Muscle of arm (tissue), 12 donors: ENCODE data around the gene MOGAT3. TPM values are rescaled to one million over a fixed set of nuclear protein-coding genes. Genes with fewer than 3 reads are reported as not detected.
"Not testable (repeated sequence)": the region's sequence is repeated elsewhere in the genome, so short reads cannot be mapped to it uniquely, and the experiment has no call there.

ENCODE experiments used
- DNase-seq: peaks from one replicate; pipeline ENCODE4 v3.0.0-alpha.2; 2013
- polyA plus RNA-seq, 12 donors: library from polyadenylated mRNA; unstranded; fragments of 120-200 nt; gene quantifications; one replicate each; pipeline ENCODE4 v1.2.1, GENCODE V29; 2013; ENCODE audit not compliant: insufficient read length in 12 of 12

MOGAT3 gene
- polyA plus RNA-seq, 12 donors = 0.08 to 31.6 (median 0.15) TPM; not detected in 7

GRCh38 chr7:101205901-101206664 lies 5.2 kb upstream of the MOGAT3 start:
- no peak for DNase-seq

DNA sequence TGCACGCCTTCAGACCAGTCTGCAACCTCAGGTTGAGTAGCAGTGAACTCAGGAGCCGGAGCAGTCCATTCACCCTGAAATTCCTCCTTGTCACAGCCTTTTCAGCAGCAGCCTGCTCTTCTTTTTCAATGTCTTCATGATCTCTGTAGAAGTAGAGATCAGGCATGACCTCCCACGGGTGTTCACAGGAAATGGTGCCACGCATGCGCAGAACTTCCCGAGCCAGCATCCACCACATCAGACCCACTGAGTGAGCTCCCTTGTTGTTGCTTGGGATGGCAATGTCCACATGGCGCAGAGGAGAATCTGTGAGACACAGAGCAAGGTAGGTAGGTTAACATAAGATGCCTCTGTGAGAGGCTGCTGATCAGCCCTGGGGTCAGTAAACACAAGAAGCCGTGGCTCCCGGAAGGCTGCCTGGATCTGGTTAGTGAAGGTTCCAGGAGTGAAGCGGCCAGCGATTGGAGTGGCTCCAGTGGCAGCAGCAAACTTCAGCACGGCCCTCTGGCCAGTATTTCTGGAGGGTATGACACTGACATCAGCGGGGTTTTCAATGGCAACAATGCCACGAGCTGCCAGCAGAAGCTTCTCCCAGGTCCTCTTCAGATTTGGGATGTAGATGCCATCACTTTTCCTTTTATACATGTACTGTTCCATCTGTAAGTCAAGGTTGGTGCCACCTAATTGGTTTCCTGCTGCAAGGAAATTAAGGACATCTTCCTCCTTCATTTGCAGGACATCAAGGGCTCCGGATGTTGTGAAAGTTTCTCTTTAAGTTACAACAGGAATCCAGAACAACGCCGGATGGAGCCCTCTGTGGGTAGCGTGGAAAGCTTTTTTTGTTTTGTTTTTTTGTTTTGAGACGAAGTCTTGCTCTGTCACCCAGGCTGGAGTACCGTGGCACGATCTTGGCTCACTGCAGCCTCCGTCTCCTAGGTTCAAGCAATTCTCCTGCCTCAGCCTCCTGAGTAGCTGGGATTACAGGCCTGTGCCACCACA lies 3.2 kb upstream of the MOGAT3 start:
- not testable (repeated sequence) for DNase-seq

- DNase-seq = no peak
Measured at GRCh38 chr7:101202603-101202918, 1.7 kb upstream of the MOGAT3 start.

DNA sequence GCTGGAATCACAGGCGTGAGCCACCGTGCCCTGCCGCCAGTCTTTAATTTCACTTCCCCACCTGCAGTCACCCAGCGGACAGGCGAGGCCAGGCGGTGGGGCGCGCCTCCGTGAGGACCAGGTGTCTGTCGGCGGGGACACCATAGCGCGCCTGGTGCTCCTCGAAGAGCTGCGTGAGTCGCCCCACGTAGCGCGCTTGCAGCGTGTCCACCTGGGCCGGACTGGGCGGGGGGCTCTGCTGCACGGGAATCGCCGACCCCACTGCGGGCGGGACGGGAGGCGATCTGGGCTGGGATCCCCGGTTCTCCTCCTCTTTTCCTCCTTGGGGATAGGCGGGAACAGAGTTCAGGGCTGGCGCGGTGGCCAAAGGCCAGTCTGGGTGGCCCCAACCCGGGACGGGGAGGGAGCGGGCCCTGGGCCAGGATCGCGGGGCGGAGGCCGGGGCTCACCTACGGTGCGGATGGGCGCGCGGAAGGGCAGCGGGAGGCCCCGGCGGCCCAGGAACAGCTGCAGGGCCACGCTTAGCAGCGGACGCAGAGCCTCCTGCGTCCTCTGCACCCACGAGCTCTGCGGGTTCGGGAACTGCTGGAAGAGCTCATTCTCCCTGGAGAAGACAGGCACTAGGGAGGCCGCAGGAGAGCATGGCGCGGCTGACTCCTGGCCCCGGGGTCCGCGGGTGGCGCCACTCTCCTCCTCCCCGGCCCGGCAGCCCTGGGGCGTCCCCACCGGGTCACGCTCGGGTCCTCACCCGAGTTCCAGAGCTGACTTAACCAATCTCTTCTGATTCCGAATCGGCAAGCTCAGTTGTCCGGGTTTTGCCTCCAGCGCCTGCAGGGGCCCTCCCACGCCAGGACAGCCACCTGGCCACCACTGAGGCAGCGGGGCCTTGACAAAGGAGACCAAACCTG lies 1.1 kb upstream of the MOGAT3 start:
- no peak for DNase-seq

DNA sequence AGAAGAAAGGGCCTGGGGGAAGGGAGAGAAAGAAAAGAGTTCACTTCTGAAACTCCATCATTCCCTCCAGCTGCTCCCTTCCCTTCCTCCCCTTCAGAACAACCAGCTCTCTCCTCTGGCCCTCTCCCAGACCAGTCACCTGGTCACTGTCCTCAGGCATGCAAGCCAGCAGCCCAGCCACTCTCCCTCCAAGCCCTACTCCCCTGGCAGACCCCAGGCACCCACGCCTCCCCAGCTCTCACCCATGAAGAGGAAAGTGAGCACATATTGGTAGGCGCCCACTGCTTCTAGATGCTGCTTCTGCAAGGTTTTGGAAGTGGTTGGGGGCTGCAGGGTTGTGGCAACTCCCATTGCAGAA lies 353 bp downstream of the MOGAT3 start:
- no peak for DNase-seq

DNA sequence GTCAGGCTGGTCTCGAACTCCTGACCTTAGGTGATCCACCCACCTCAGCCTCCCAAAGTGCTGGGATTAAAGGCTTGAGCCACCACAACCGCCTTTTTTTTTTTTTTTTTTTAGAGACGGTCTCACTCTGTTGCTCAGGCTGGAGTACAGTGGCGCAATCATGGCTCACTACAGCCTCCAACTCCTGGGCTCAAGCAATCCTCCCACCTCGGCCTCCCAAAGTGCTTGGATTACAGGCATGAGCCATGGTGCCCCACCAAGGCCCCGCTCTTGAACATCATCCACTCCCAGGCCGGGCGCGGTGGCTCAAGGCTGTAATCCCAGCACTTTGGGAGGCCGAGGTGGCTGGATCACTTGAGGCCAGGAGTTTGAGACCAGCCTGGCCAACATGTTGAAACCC lies 1.3 kb downstream of the MOGAT3 start:
- not testable (repeated sequence) for DNase-seq

- DNase-seq = no peak
Measured at GRCh38 chr7:101198476-101198875, 2.4 kb downstream of the MOGAT3 start.

DNA sequence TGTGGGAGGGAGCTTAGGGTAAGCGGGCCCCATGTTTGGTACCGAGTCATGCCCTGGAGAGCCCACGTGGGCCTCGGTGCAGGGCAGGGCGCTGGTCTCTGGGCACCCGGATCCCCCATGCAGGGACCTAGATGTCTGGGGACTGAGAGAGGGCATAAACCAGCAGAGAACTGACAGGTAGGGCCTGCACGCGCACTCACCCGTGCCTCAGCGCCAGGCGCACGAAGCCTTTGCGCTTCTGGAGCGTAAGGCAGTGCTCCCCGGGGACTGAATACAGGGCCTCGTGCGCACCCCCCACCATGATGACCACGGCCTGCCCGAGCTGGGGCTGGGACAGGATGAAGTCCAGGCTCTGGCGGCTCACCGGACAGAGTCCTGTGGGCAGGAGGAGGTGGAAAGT lies 2.8 kb downstream of the MOGAT3 start:
- DNase-seq = no peak

GRCh38 chr7:101195884-101196283 lies 5.0 kb downstream of the MOGAT3 start:
- DNase-seq = no peak

GRCh38 chr7:101189109-101189508 lies 11.7 kb downstream of the MOGAT3 start:
- no peak for DNase-seq

DNA sequence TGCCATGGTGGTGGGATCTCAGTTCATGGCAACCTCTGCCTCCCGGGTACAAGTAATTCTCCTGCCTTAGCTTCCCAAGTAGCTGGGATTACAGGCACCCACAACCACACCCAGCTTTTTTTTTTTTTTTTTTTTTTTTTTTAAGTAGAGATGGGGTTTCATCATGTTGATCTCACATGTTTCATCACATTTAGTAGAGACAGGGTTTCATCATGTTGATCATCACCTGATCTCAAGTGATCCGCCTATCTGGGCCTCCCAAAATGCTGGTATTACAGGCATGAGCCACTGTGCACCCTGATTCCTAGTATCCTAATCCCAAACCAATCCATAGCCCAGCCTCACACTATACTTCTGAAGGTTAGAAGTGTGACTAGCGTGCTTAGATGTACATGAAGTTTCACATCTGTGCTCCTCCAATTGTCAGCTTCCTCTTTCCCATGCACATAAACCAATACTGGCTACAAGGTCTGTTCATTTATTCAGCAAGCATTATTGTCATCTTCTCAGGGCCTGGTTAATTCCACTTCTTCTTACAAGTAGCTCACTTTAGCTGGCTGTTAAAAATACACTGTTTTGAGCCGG lies 13.9 kb downstream of the MOGAT3 start:
- DNase-seq = no peak

GRCh38 chr7:101186194-101186593 lies 14.6 kb downstream of the MOGAT3 start:
- DNase-seq = no peak

GRCh38 chr7:101185258-101185839 lies 15.5 kb downstream of the MOGAT3 start:
- DNase-seq = no peak

- DNase-seq = no peak
Measured at GRCh38 chr7:101180130-101180755, 20.6 kb downstream of the MOGAT3 start, which contains the start of gene NAT16. Gene NAT16, minus strand, starts transcription at chr7:101180293. Its CDS starts 5,486 bp downstream, at chr7:101174807.

DNA sequence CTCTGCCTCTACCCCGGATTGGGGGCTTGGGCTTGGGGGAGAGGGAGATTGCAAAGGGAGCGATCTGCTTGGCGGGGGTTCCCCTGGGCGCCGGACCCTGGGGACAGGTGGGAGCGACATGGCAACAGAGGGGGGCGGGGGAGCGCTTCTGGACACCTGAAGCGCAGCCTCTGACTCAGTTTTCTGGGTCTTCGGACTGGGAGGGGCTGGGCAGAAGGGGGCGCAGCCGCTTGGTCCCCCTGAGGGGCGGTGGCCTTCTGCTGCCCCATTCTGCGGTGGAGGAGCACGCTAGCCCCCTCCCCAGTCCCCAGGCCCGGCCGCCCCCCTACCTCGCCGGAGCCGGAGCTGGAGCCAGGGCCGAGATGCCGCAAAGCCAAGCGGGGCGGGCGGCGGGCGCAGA lies 21.1 kb downstream of the MOGAT3 start:
- no peak for DNase-seq

- DNase-seq = no peak
Measured at GRCh38 chr7:101179117-101179516, 21.7 kb downstream of the MOGAT3 start.

DNA sequence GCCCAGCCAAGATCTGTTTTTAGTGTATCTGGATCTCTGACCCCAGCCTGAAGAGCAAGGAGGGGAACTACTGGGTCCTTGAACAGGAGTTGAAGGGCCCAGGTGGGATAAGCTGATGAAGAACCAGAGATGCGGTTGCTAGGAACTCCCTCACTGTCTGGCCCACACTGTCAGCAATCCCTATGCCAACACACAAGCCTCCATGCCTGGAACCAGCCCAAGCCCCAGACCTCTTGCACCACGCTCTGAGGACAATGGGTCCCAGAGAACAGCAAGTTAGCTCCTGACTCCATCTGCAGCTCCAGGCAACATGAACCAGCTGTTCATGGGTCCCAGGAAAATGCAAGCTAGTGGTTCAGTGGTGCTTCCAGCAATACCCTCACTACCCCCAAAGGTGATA lies 23.2 kb downstream of the MOGAT3 start:
- DNase-seq = no peak

DNA sequence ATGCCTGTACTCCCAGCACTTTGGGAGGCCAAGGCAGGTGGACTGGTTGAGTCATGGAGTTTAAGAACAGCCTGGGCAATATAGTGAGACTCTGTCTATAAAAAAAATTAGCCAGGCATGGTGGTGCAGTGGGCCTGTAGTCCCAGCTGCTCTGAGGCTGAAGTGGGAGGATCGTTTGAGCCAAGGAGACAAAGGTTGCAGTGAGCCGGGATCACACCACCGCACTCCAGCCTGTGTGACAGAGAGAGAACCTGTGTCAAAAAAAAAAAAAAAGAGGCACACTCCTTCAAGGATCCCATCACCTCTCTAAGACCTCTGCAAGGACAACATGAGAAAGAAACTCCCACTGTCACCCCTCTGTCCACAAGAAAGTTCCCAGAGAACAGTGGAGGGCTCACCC lies 25.2 kb downstream of the MOGAT3 start:
- DNase-seq = no peak

DNA sequence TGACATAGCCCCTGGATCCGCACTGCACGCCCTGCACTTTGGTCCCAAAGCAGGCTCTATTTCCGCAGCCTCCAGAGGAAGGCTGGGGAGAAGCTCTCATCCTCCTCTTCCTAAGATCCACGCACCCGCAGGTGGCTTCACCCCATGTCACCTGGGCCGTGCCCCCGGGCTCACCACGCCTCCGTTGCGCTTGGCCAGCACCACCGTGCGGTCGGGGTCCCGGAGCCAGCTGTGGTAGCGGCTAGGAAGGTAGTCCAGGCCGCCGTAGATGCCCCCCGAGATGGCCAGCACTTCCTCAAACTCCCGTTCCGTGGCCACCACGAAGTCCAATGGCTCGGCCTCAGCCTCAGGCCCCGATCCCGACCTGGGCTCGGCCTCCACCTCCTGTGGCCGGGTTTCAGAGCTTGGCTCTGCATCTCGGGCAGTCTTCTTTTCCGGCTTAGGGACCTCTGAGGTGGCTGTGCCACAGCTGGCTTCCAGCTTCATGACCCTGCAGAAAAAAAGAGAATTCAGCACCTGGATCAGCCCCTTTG lies 26.4 kb downstream of the MOGAT3 start:
- no peak for DNase-seq

- no peak for DNase-seq
Measured at GRCh38 chr7:101173752-101174244, 27.0 kb downstream of the MOGAT3 start.
